ENCODE data around the gene MAGEF1. TPM values are rescaled to one million over a fixed set of nuclear protein-coding genes. Genes with fewer than 3 reads are reported as not detected.

Gene MAGEF1
- total and polyA plus RNA-seq, 2 of the 13 experiments (the other 11 are each of a cell fraction or from before 2014, with no cell fraction given), result 26.0 to 62.4 TPM

DNA sequence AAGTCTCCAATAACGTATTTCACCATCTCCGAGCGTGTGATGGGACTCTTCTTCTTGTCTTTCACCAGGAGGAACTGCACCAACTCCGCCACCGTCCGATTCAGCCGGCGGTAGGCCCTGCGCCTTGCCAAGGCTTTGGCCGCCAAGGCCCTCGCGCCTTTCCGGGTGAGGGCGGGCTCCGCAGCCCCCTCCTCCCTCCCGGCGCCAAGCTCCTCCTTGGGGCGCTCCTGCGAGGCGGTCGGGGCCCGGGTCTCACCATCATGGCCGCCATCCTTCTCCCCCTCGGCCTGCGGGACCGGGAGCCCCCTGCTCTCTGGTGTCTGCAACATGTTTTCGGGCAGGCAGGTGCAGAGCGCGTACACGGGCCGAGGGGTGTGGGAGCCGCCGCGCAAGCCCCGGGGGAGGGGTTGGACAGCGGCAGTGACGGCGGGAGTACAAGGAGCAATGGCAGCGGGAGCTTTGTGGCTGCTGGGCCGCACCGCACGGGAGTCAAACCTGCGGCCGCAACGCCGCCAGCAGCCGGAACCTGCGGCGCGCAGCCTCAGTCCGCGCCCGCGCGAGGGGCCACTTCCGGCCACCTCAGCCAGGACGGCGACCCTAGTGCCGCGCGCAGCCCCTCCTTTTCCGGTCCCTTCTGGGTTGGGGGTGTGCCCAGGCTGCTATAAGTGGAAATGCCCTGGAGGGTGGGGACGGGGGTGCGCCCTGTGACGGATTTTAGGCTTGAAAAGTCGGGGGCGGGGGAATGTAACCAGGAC is at the start of gene MAGEF1 (continued):
- TF ChIP-seq, protein P1, sequence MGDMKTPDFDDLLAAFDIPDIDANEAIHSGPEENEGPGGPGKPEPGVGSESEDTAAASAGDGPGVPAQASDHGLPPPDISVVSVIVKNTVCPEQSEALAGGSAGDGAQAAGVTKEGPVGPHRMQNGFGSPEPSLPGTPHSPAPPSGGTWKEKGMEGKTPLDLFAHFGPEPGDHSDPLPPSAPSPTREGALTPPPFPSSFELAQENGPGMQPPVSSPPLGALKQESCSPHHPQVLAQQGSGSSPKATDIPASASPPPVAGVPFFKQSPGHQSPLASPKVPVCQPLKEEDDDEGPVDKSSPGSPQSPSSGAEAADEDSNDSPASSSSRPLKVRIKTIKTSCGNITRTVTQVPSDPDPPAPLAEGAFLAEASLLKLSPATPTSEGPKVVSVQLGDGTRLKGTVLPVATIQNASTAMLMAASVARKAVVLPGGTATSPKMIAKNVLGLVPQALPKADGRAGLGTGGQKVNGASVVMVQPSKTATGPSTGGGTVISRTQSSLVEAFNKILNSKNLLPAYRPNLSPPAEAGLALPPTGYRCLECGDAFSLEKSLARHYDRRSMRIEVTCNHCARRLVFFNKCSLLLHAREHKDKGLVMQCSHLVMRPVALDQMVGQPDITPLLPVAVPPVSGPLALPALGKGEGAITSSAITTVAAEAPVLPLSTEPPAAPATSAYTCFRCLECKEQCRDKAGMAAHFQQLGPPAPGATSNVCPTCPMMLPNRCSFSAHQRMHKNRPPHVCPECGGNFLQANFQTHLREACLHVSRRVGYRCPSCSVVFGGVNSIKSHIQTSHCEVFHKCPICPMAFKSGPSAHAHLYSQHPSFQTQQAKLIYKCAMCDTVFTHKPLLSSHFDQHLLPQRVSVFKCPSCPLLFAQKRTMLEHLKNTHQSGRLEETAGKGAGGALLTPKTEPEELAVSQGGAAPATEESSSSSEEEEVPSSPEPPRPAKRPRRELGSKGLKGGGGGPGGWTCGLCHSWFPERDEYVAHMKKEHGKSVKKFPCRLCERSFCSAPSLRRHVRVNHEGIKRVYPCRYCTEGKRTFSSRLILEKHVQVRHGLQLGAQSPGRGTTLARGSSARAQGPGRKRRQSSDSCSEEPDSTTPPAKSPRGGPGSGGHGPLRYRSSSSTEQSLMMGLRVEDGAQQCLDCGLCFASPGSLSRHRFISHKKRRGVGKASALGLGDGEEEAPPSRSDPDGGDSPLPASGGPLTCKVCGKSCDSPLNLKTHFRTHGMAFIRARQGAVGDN (CRISPR knock-in tag; IDR thresholded peaks at IDR 0.05), result peak; percentile 92
- TF ChIP-seq RBFOX2 (IDR thresholded peaks at IDR 0.05; ENCODE audit: low read depth, low read length) (peak; percentile 99), HNF4G (IDR thresholded peaks at IDR 0.05; ENCODE audit: borderline replicate concordance, low read depth, low read length) (no peak), HNF4G (CRISPR knock-in tag; IDR thresholded peaks at IDR 0.05; ENCODE audit: borderline replicate concordance, low read depth) (peak; percentile 47; the same call in 1 of the 2 replicates), ONECUT2 (CRISPR knock-in tag; IDR thresholded peaks at IDR 0.05) (no peak; the same call in 1 of the 2 replicates), KDM6A (CRISPR knock-in tag; IDR thresholded peaks at IDR 0.05; ENCODE audit: low read depth) (no peak), PHF20 (CRISPR knock-in tag; IDR thresholded peaks at IDR 0.05) (peak; percentile 88), RFXAP (CRISPR knock-in tag; IDR thresholded peaks at IDR 0.05; ENCODE audit: borderline replicate concordance) (peak; percentile 32; the same call in 1 of the 2 replicates), POLR2G (IDR thresholded peaks at IDR 0.05; ENCODE audit: low read depth, low read length) (peak; percentile 94), ZNF780A (CRISPR knock-in tag; IDR thresholded peaks at IDR 0.05) (no peak), ZNF891 (CRISPR knock-in tag; IDR thresholded peaks at IDR 0.05) (peak; percentile 88; the same call in 1 of the 2 replicates), FOXC1 (CRISPR knock-in tag; IDR thresholded peaks at IDR 0.05; ENCODE audit: borderline replicate concordance) (peak; percentile 74; the same call in 1 of the 2 replicates), ZNF556 (CRISPR knock-in tag; IDR thresholded peaks at IDR 0.05; ENCODE audit: borderline replicate concordance) (no peak), ZNF7 (CRISPR knock-in tag; IDR thresholded peaks at IDR 0.05) (no peak), PHB2 (IDR thresholded peaks at IDR 0.05; ENCODE audit: partially characterized antibody) (no peak), ZBTB21 (CRISPR knock-in tag; IDR thresholded peaks at IDR 0.05) (no peak), EEA1 (CRISPR knock-in tag; IDR thresholded peaks at IDR 0.05; ENCODE audit: borderline replicate concordance) (peak; percentile 86; the same call in 1 of the 2 replicates), POLR2A (IDR thresholded peaks at IDR 0.05; ENCODE audit: insufficient read depth in 1 of 2, low read depth in 2 of 2, low read length in 2 of 2) (peak; percentile 88 to 90), IRX3 (CRISPR knock-in tag; IDR thresholded peaks at IDR 0.05; ENCODE audit: borderline replicate concordance, low read depth) (no peak; the same call in 1 of the 2 replicates), HNF4A (CRISPR knock-in tag; IDR thresholded peaks at IDR 0.05) (no peak)
- TF ChIP-seq, protein P2, sequence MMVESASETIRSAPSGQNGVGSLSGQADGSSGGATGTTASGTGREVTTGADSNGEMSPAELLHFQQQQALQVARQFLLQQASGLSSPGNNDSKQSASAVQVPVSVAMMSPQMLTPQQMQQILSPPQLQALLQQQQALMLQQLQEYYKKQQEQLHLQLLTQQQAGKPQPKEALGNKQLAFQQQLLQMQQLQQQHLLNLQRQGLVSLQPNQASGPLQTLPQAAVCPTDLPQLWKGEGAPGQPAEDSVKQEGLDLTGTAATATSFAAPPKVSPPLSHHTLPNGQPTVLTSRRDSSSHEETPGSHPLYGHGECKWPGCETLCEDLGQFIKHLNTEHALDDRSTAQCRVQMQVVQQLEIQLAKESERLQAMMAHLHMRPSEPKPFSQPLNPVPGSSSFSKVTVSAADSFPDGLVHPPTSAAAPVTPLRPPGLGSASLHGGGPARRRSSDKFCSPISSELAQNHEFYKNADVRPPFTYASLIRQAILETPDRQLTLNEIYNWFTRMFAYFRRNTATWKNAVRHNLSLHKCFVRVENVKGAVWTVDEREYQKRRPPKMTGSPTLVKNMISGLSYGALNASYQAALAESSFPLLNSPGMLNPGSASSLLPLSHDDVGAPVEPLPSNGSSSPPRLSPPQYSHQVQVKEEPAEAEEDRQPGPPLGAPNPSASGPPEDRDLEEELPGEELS (CRISPR knock-in tag; IDR thresholded peaks at IDR 0.05), result no peak; the same call in 1 of the 2 replicates
- TF ChIP-seq, protein P3, sequence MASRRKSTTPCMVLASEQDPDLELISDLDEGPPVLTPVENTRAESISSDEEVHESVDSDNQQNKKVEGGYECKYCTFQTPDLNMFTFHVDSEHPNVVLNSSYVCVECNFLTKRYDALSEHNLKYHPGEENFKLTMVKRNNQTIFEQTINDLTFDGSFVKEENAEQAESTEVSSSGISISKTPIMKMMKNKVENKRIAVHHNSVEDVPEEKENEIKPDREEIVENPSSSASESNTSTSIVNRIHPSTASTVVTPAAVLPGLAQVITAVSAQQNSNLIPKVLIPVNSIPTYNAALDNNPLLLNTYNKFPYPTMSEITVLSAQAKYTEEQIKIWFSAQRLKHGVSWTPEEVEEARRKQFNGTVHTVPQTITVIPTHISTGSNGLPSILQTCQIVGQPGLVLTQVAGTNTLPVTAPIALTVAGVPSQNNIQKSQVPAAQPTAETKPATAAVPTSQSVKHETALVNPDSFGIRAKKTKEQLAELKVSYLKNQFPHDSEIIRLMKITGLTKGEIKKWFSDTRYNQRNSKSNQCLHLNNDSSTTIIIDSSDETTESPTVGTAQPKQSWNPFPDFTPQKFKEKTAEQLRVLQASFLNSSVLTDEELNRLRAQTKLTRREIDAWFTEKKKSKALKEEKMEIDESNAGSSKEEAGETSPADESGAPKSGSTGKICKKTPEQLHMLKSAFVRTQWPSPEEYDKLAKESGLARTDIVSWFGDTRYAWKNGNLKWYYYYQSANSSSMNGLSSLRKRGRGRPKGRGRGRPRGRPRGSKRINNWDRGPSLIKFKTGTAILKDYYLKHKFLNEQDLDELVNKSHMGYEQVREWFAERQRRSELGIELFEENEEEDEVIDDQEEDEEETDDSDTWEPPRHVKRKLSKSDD (CRISPR knock-in tag; IDR thresholded peaks at IDR 0.05; ENCODE audit: low read depth), result peak; percentile 58; the same call in 1 of the 2 replicates
